HCT116 (cell line): ENCODE results near the gene SHCBP1.

Experiments used
- EGR1 ChIP-seq: IDR thresholded peaks from 2 replicates; pipeline ENCODE4 v1.6.1; 2012; ENCODE audit warnings: low read depth
- EZH2 ChIP-seq: fragments of 200-600 bp; sonication (generic); IDR thresholded peaks from 2 replicates; pipeline ENCODE4 v1.6.1; 2017; ENCODE audit warnings: antibody characterized with exemption, mixed run types
- EZH2phosphoT487 ChIP-seq: fragments of 200-600 bp; IDR thresholded peaks from 2 replicates; pipeline ENCODE4 v1.6.1; 2018; ENCODE audit warnings: antibody characterized with exemption, borderline replicate concordance
- JUND ChIP-seq: IDR thresholded peaks from 2 replicates; pipeline ENCODE4 v1.6.1; 2012
- POLR2A ChIP-seq: IDR thresholded peaks from 2 replicates; pipeline ENCODE4 v1.7.0; 2011; ENCODE audit warnings: borderline replicate concordance; ENCODE audit not compliant: insufficient read depth, insufficient read length; ENCODE audit errors: extremely low read depth
- POLR2AphosphoS5 ChIP-seq: IDR thresholded peaks from 2 replicates; pipeline ENCODE4 v1.6.1; 2011; ENCODE audit warnings: mild to moderate bottlenecking, low read depth, low read length, moderate library complexity
- RAD21 ChIP-seq: IDR thresholded peaks from 2 replicates; pipeline ENCODE4 v1.6.1; 2012; ENCODE audit warnings: low read depth, mild to moderate bottlenecking
- REST ChIP-seq: IDR thresholded peaks from 2 replicates; pipeline ENCODE4 v1.6.1; 2012; ENCODE audit warnings: low read depth
- SP1 ChIP-seq: IDR thresholded peaks from 2 replicates; pipeline ENCODE4 v1.6.1; 2012; ENCODE audit warnings: low read depth
- ZBTB33 ChIP-seq: IDR thresholded peaks from 2 replicates; pipeline ENCODE4 v1.6.1; 2011; ENCODE audit warnings: mild to moderate bottlenecking, low read length, moderate library complexity; ENCODE audit not compliant: insufficient replicate concordance; ENCODE audit errors: extremely low read depth
- TF ChIP-seq, protein P1 (sequence below), 3 experiments: fragments of 200-600 bp in 1 of 3; sonication (generic) in 1 of 3; IDR thresholded peaks in 2 of 3; conservative IDR thresholded peaks in 1 of 3; 2 replicates each; pipeline ENCODE4 v1.5.1; 2012 to 2017; ENCODE audit warnings: low read depth in 2 of 3, low read length in 2 of 3, antibody characterized with exemption in 1 of 3, borderline replicate concordance in 1 of 3, control low read depth in 1 of 3, mild to moderate bottlenecking in 1 of 3, mixed read lengths in 1 of 3, mixed run types in 1 of 3, moderate library complexity in 1 of 3; ENCODE audit not compliant: insufficient read depth in 1 of 3
- TF ChIP-seq, protein P2 (sequence below): IDR thresholded peaks from 2 replicates; pipeline ENCODE4 v1.6.1; 2012

DNA sequence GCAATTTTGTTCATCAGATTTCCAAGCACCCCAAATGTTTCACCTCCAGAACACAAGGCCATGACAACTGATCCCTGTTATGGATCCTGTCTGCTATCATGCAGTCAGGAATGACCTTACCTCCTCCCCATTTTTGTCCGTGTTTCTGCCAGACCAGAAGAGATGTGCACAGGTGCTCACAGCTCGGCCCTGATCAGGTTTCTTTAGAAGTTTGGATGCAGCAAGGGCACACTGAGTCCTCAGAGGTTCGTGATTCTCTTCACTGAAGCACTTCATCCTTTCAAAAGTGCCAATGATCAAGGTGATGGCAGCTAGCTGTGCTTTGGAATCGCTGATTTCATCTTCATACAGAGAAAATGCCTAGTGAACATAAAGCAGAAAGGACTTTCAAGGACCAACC, 40.9 kb upstream of the SHCBP1 start:
- TF ChIP-seq POLR2AphosphoS5 (no peak), JUND (no peak), EZH2phosphoT487 (no peak), REST (no peak), RAD21 (no peak), POLR2A (no peak), ZBTB33 (no peak), EZH2 (no peak), EGR1 (no peak), SP1 (no peak)
- TF ChIP-seq, protein P1, sequence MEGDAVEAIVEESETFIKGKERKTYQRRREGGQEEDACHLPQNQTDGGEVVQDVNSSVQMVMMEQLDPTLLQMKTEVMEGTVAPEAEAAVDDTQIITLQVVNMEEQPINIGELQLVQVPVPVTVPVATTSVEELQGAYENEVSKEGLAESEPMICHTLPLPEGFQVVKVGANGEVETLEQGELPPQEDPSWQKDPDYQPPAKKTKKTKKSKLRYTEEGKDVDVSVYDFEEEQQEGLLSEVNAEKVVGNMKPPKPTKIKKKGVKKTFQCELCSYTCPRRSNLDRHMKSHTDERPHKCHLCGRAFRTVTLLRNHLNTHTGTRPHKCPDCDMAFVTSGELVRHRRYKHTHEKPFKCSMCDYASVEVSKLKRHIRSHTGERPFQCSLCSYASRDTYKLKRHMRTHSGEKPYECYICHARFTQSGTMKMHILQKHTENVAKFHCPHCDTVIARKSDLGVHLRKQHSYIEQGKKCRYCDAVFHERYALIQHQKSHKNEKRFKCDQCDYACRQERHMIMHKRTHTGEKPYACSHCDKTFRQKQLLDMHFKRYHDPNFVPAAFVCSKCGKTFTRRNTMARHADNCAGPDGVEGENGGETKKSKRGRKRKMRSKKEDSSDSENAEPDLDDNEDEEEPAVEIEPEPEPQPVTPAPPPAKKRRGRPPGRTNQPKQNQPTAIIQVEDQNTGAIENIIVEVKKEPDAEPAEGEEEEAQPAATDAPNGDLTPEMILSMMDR (IDR thresholded peaks at IDR 0.05 in 2 of 3, conservative IDR thresholded peaks at IDR 0.05 in 1 of 3; ENCODE audit: borderline replicate concordance in 1 of 3, insufficient read depth in 1 of 3, low read depth in 2 of 3, low read length in 2 of 3), result no peak
- TF ChIP-seq, protein P2, sequence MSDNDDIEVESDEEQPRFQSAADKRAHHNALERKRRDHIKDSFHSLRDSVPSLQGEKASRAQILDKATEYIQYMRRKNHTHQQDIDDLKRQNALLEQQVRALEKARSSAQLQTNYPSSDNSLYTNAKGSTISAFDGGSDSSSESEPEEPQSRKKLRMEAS, result no peak
